Measurements from ENCODE around the gene VAMP1. TPM values are rescaled to one million over a fixed set of nuclear protein-coding genes. Genes with fewer than 3 reads are reported as not detected.

The VAMP1 gene
- total RNA-seq, 1 experiment from 2014 or later: 13.9 TPM

GRCh38 chr12:6452944-6453630 is 17.4 kb downstream of the VAMP1 start:
- TF ChIP-seq CTCF (conservative IDR thresholded peaks at IDR 0.05; ENCODE audit: low read depth, low read length) (no peak), EZH2 (IDR thresholded peaks at IDR 0.05; ENCODE audit: low read length, unreplicated experiment) (no peak), EZH2phosphoT487 (IDR thresholded peaks at IDR 0.05; ENCODE audit: borderline replicate concordance, low read length) (no peak)
- Histone ChIP-seq H3K27me3 (ENCODE audit: low read length) (no peaks in the 10 kb centered on the region), H3F3A (ENCODE audit: low read length, unreplicated experiment) (no peaks in the 10 kb centered on the region), H3K4me2 (ENCODE audit: low read length) (no peak overlapping the region), H3K36me3 (ENCODE audit: low read depth, low read length) (no peaks in the 10 kb centered on the region), H3K9me2 (replicated peaks; ENCODE audit: low read length) (no peaks in the 10 kb centered on the region), H3K27ac (ENCODE audit: low read length) (no peak overlapping the region), H4K20me1 (ENCODE audit: low read length) (no peaks in the 10 kb centered on the region), H3K9me3 (ENCODE audit: low read length) (no peaks in the 10 kb centered on the region), H2AFZ (ENCODE audit: low read length) (no peak overlapping the region), H3K4me3 (ENCODE audit: low read length) (no peak overlapping the region), H3K4me1 (ENCODE audit: insufficient read depth, low read length) (peaks cover 8% of the 10 kb centered on the region; the same call in 1 of the 2 replicates), H3K9ac (ENCODE audit: low read length) (no peak overlapping the region), H3K79me2 (ENCODE audit: low read length) (no peaks in the 10 kb centered on the region)
- POLR2A ChIA-PET (ENCODE audit: unreplicated experiment): interaction anchor here (0.5 kb wide), 1 partner anchor 114 kb away, joined by 3 read pairs; no protein-coding TSS in a partner anchor
- CTCF ChIA-PET: interaction anchor here (0.5 kb wide), 1 partner anchor 369 kb away, joined by 5 read pairs; no protein-coding TSS in a partner anchor
- ATAC-seq (no peak), DNase-seq (no peak)
- intact Hi-C loops (cut with micrococcal nuclease): no loop called here
- no TSS peak for BruUV-seq (replicated peaks)

- Histone ChIP-seq H3K36me3 (ENCODE audit: low read depth, low read length) (no peaks in the 10 kb centered on the region), H4K20me1 (ENCODE audit: low read length) (no peaks in the 10 kb centered on the region), H3K9me2 (replicated peaks; ENCODE audit: low read length) (no peaks in the 10 kb centered on the region), H3K4me2 (ENCODE audit: low read length) (peak overlapping the region; percentile 55), H2AFZ (ENCODE audit: low read length) (peak overlapping the region; percentile 87), H3F3A (ENCODE audit: low read length, unreplicated experiment) (no peaks in the 10 kb centered on the region), H3K9me3 (ENCODE audit: low read length) (no peaks in the 10 kb centered on the region), H3K27ac (ENCODE audit: low read length) (no peak overlapping the region), H3K9ac (ENCODE audit: low read length) (peak overlapping the region; percentile 16; the same call in 1 of the 2 replicates), H3K4me1 (ENCODE audit: insufficient read depth, low read length) (peaks cover 8% of the 10 kb centered on the region; the same call in 1 of the 2 replicates), H3K27me3 (ENCODE audit: low read length) (no peaks in the 10 kb centered on the region), H3K79me2 (ENCODE audit: low read length) (no peaks in the 10 kb centered on the region), H3K4me3 (ENCODE audit: low read length) (peak overlapping the region; percentile 19; the same call in 1 of the 2 replicates)
- DNase-seq (no peak), ATAC-seq (peak; percentile 48)
- CTCF ChIA-PET: interaction anchor here (0.5 kb wide), 1 partner anchor 368 kb away, joined by 5 read pairs; no protein-coding TSS in a partner anchor
- TF ChIP-seq CTCF (conservative IDR thresholded peaks at IDR 0.05; ENCODE audit: low read depth, low read length) (no peak), EZH2 (IDR thresholded peaks at IDR 0.05; ENCODE audit: low read length, unreplicated experiment) (no peak), EZH2phosphoT487 (IDR thresholded peaks at IDR 0.05; ENCODE audit: borderline replicate concordance, low read length) (no peak)
- POLR2A ChIA-PET (ENCODE audit: unreplicated experiment): interaction anchor here (0.5 kb wide), 1 partner anchor 115 kb away, joined by 3 read pairs; no protein-coding TSS in a partner anchor
- intact Hi-C loops (cut with micrococcal nuclease): no loop called here
- BruUV-seq (replicated peaks): no TSS peak
Measured at GRCh38 chr12:6452245-6452943, 18.1 kb downstream of the VAMP1 start.
